PC-3 (cell line): Measurements from ENCODE around the gene CASP4. TPM values are rescaled to one million over a fixed set of nuclear protein-coding genes. Genes with fewer than 3 reads are reported as not detected.

Source experiments
- ATAC-seq: fragments of 200-7000 bp; cut with Tn5 transposase; 2 replicates; pipeline ENCODE4 v1.9.1; 2020; ENCODE audit warnings: mild to moderate bottlenecking, moderate library complexity
- BruUV-seq: library from RNA; stranded (reverse); fragments of 400-500 nt; replicated peaks from 2 replicates; lab custom pipeline; 2021; lab: Mats Ljungman, UMichigan
- CTCF ChIA-PET: fragments of 300-600 bp; sonication (Branson Sonifier 250); formaldehyde crosslinking; loops from one replicate; lab custom pipeline; 2022; ENCODE audit warnings: antibody characterized with exemption; lab: Charles Lee
- POLR2A ChIA-PET: fragments of 300-600 bp; sonication (Branson Sonifier 250); formaldehyde crosslinking; loops from one replicate; lab custom pipeline; 2022; ENCODE audit warnings: antibody characterized with exemption; ENCODE audit not compliant: unreplicated experiment; lab: Charles Lee
- DNase-seq: peaks from one replicate; pipeline ENCODE4 v3.0.0-alpha.2; 2015
- H2AFZ ChIP-seq: fragments of 300-600 bp; sonication (generic); 2 replicates; pipeline ENCODE4 v1.6.0; 2016; ENCODE audit warnings: antibody characterized with exemption, low read length
- H3F3A ChIP-seq: fragments of 300-600 bp; sonication (generic); one replicate; pipeline ENCODE4 v1.6.0; 2017; ENCODE audit warnings: antibody characterized with exemption, low read length, control low read depth, mild to moderate bottlenecking; ENCODE audit not compliant: unreplicated experiment
- H3K27ac ChIP-seq: fragments of 300-600 bp; sonication (generic); 2 replicates; pipeline ENCODE4 v1.5.1; 2016; ENCODE audit warnings: mild to moderate bottlenecking, low read length
- H3K27me3 ChIP-seq: fragments of 300-600 bp; sonication (generic); 2 replicates; pipeline ENCODE4 v1.6.1; 2016; ENCODE audit warnings: low read length, mixed read lengths
- H3K36me3 ChIP-seq: fragments of 300-600 bp; sonication (generic); 2 replicates; pipeline ENCODE4 v1.6.1; 2016; ENCODE audit warnings: low read depth, mixed run types, low read length, mixed read lengths
- H3K4me1 ChIP-seq: fragments of 300-600 bp; sonication (generic); 2 replicates; pipeline ENCODE4 v1.5.1; 2016; ENCODE audit warnings: low read length; ENCODE audit not compliant: insufficient read depth
- H3K4me2 ChIP-seq: fragments of 300-600 bp; sonication (generic); 2 replicates; pipeline ENCODE4 v1.6.0; 2016; ENCODE audit warnings: low read length
- H3K4me3 ChIP-seq: fragments of 300-600 bp; sonication (generic); 2 replicates; pipeline ENCODE4 v1.5.1; 2016; ENCODE audit warnings: mild to moderate bottlenecking, low read length, mixed read lengths
- H3K79me2 ChIP-seq: fragments of 300-600 bp; sonication (generic); 2 replicates; pipeline ENCODE4 v1.6.1; 2017; ENCODE audit warnings: low read length, mixed read lengths
- H3K9ac ChIP-seq: fragments of 300-600 bp; sonication (generic); 2 replicates; pipeline ENCODE4 v1.6.0; 2016; ENCODE audit warnings: mild to moderate bottlenecking, low read length
- H3K9me2 ChIP-seq: fragments of 300-600 bp; sonication (generic); replicated peaks from 2 replicates; pipeline ENCODE4 v1.6.1; 2016; ENCODE audit warnings: mixed run types, low read length, mixed read lengths
- H3K9me3 ChIP-seq: fragments of 300-600 bp; sonication (generic); 2 replicates; pipeline ENCODE4 v1.6.1; 2016; ENCODE audit warnings: low read length, mixed read lengths
- H4K20me1 ChIP-seq: fragments of 300-600 bp; sonication (generic); 2 replicates; pipeline ENCODE4 v1.6.1; 2016; ENCODE audit warnings: low read length, mixed read lengths
- CTCF ChIP-seq: fragments of 300-600 bp; sonication (generic); conservative IDR thresholded peaks from 2 replicates; pipeline ENCODE4 v1.5.1; 2017; ENCODE audit warnings: antibody characterized with exemption, low read depth, mild to moderate bottlenecking, low read length
- EZH2 ChIP-seq: fragments of 300-600 bp; sonication (generic); IDR thresholded peaks from one replicate; pipeline ENCODE4 v1.6.1; 2017; ENCODE audit warnings: antibody characterized with exemption, mild to moderate bottlenecking, low read length; ENCODE audit not compliant: unreplicated experiment
- EZH2phosphoT487 ChIP-seq: fragments of 300-600 bp; sonication (generic); IDR thresholded peaks from 2 replicates; pipeline ENCODE4 v1.6.1; 2018; ENCODE audit warnings: mild to moderate bottlenecking, antibody characterized with exemption, low read length, borderline replicate concordance
- intact Hi-C: fragments of 100-400 bp; cut with micrococcal nuclease; formaldehyde crosslinking; loops from 2 replicates; pipeline ENCODE4 v1.9.0; 2023
- total RNA-seq: library from RNA; depleted of rRNA; stranded (reverse); fragments of >200 nt; gene quantifications from 2 replicates; pipeline ENCODE4 v1.2.3, GENCODE V29; 2014

CASP4 gene
- total RNA-seq, 1 experiment from 2014 or later: 40.9 TPM

DNA sequence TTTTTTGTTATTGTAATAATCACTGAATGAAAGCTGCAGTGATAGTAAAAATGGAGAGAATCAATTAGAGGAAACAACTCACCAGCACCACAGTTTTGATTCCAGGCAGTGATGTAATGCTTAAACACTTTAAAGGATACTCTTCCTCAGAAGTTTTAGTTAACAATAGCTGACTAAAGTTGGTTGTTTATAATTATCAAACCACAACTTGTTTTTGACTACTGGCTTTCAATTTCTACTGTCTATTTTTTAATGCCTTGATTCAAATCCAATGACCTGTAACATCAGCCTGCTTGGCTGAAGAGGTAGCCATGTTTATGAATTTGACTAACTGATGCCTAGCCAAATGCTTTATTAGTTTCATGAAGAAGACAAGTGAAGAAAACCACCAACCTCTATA, 51.9 kb downstream of the CASP4 start:
- H2AFZ ChIP-seq: no peak overlapping the region
- no peaks in the 10 kb centered on the region for H3K36me3 ChIP-seq
- no peak overlapping the region for H3K9ac ChIP-seq
- DNase-seq (no peak), ATAC-seq (no peak)
- intact Hi-C loops: loop anchor here (5.0 kb wide), 1 partner anchor 74 kb away; no protein-coding TSS in a partner anchor
- no TSS peak for BruUV-seq
- H3K27ac ChIP-seq: no peak overlapping the region
- no peaks in the 10 kb centered on the region for H3F3A ChIP-seq
- no peak overlapping the region for H3K4me3 ChIP-seq
- H3K4me2 ChIP-seq: no peak overlapping the region
- ChIA-PET CTCF (no interaction called here), POLR2A (no interaction called here)
- peaks cover 9% of the 10 kb centered on the region; the same call in 1 of the 2 replicates for H3K4me1 ChIP-seq
- no peaks in the 10 kb centered on the region for H3K27me3 ChIP-seq
- H3K79me2 ChIP-seq: no peaks in the 10 kb centered on the region
- TF ChIP-seq EZH2 (no peak), EZH2phosphoT487 (no peak), CTCF (no peak)
- H3K9me3 ChIP-seq: no peaks in the 10 kb centered on the region
- no peaks in the 10 kb centered on the region for H3K9me2 ChIP-seq
- H4K20me1 ChIP-seq: no peaks in the 10 kb centered on the region

- ChIA-PET POLR2A (no interaction called here), CTCF (no interaction called here)
- Histone ChIP-seq H2AFZ (no peak overlapping the region), H3K36me3 (no peaks in the 10 kb centered on the region), H3K4me1 (no peaks in the 10 kb centered on the region), H3K27ac (no peak overlapping the region), H3K79me2 (no peaks in the 10 kb centered on the region), H3K9me3 (no peaks in the 10 kb centered on the region), H4K20me1 (no peaks in the 10 kb centered on the region), H3F3A (no peaks in the 10 kb centered on the region), H3K27me3 (no peaks in the 10 kb centered on the region), H3K4me2 (no peak overlapping the region), H3K9ac (no peak overlapping the region), H3K9me2 (0 out of 2 replicates have a peak, but pooled peaks cover 4% of the 10 kb centered on the region), H3K4me3 (no peak overlapping the region)
- no TSS peak for BruUV-seq
- TF ChIP-seq EZH2 (no peak), CTCF (no peak), EZH2phosphoT487 (no peak)
- intact Hi-C loops: no loop called here
- ATAC-seq: no peak
- DNase-seq: no peak
Observed at GRCh38 chr11:104912102-104912501, 56.3 kb downstream of the CASP4 start.

DNA sequence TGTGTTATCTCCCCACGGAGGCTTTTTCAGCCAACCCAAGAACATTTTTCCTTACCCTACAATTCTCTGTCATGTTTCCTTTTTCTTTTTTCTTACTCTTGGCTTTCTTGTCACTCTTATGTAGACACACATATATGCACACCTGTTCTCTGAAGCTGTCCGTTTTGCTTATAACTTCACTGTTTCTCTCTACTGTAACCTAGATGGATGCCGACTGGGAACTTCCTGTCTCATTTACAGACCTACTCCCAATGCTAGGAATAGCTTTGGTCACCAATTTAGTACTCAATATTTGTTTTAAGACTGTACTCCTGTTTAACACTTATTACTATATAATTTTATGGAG, 60.2 kb downstream of the CASP4 start:
- no peak for ATAC-seq
- Histone ChIP-seq H3K27ac (no peak overlapping the region), H3F3A (no peaks in the 10 kb centered on the region), H3K4me1 (no peaks in the 10 kb centered on the region), H3K79me2 (no peaks in the 10 kb centered on the region), H3K4me2 (no peak overlapping the region), H3K27me3 (no peaks in the 10 kb centered on the region), H3K4me3 (no peak overlapping the region), H3K9me2 (0 out of 2 replicates have a peak, but pooled peaks cover 4% of the 10 kb centered on the region), H3K9me3 (no peaks in the 10 kb centered on the region), H3K36me3 (no peaks in the 10 kb centered on the region), H3K9ac (no peak overlapping the region), H4K20me1 (no peaks in the 10 kb centered on the region), H2AFZ (no peak overlapping the region)
- no TSS peak for BruUV-seq
- ChIA-PET POLR2A (no interaction called here), CTCF (no interaction called here)
- intact Hi-C loops: no loop called here
- no peak for TF ChIP-seq EZH2
- no peak for TF ChIP-seq EZH2phosphoT487
- TF ChIP-seq CTCF: no peak
- DNase-seq: no peak
